ENCODE results near the gene GDPD2.

GDPD2 gene

DNA sequence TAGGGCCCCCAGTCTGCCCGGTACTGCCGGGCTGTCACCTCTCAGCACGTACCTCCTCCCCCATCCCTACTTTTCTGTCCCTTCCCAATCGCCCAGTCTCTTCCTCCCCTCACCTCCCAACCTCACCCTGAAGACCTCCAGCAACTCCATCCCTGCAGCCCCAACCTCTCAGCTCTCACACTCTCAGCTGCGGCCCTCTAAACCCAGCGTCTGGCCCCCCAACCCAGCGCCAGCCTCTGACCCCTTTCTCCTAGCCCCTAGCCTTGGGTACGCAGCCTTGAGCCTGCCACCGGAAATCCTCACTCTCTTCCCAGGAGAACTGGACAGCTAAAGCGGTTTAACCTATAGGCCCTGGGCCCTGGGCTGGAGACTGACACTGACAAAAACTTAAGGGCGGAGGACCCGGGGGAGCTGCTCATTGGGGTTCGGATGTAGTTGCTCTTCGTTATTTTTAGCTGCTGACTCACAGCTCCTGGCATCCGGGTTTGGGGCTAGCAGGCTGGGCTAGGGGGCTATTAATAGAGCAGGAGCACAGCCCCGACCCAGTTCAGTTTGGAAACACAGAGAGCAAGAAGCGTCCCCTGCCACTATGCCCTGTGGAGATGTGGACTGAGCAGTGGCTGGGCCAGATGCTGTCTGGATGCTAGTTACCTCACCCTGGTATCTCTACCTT is 11.9 kb downstream of the GDPD2 start:
- DNase-seq: no peak
- in situ Hi-C loops (cut with MboI; ENCODE audit: low pct_unique_long_range_greater_than_20kb, low sequenced_read_pairs): no loop called here

DNA sequence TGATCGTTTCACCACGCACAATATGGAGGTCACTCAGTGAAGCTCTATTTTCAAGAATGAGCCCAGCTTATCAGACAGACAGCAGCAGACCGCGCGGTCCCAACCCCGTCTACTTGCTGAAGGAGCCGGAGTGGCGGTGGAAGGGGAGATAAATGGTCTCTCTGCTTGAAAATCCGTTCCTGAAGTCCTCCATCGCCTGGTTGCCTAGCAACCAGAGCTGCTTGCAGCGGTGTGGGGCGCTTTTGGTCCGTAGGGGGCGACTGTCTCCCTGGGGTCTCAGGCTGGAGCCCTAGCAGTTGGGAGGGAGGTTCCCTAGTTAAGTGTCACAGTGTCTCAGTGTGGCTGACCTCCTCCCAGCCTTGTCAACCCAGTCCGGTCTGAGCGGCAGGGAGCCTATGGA is 13.2 kb downstream of the GDPD2 start:
- in situ Hi-C loops (cut with MboI; ENCODE audit: low pct_unique_long_range_greater_than_20kb, low sequenced_read_pairs): no loop called here
- peak; percentile 42 for DNase-seq

GRCh38 chrX:70437011-70437410 is 13.9 kb downstream of the GDPD2 start:
- DNase-seq: no peak
- in situ Hi-C loops (cut with MboI; ENCODE audit: low pct_unique_long_range_greater_than_20kb, low sequenced_read_pairs): no loop called here

DNA sequence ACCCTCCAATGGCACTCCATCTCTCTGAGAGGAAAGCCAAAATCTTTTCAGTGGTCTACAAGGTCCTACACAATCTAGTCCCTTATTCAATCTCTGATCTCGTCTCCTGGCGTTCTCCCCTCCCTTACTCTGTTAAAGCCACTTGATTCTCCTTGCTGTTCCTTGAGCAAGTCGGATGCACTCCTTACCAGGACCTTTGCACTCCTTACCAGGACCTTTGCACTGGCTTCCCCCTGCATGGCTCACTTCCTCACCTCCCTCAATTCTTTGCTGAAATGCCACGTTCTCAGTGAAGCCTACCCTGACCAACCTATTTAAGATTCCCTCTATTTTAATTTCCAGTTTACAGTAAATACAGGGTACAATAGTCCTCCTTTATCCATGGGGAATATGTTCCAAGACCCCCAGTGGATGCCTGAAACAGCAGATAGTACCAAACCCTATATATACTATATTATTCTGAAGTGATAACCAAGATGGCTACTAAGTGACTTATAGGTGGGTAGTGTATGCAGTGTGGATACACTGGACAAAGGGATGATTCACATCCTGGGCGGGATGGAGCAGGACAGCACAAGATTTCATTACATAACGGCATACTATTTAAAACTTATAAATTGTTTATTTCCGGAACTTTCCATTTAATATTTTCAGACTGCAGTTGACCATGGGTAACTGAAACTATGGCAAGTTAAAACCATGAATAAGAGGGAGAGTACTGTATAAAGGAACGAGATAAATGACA is 15.0 kb downstream of the GDPD2 start:
- in situ Hi-C loops (cut with MboI; ENCODE audit: low pct_unique_long_range_greater_than_20kb, low sequenced_read_pairs): no loop called here
- no peak for DNase-seq

GRCh38 chrX:70439016-70439415 is 15.9 kb downstream of the GDPD2 start:
- DNase-seq: peak; percentile 57

DNA sequence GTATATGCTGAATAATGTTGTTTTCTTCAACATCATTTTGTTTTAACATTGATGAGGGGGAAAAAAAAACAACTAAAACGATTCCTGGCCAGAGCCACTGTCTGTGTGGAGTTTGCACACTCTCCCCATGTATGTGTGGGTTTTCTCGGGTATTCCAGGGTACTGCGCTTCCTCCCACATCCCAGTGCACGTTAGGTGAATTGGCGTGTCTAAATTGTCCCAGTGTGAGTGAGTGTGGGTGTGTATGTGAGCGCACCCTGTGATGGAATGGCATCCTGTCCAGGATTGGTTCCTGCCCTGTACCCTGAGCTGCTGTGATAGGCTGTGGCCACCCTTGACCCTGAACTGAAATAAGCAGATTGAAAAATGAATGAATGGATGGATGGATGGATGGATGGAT is 19.1 kb downstream of the GDPD2 start:
- in situ Hi-C loops (cut with MboI; ENCODE audit: low pct_unique_long_range_greater_than_20kb, low sequenced_read_pairs): no loop called here
- DNase-seq: no peak

More at GRCh38 chrX:70439016-70439415, 15.9 kb downstream of the GDPD2 start:
- in situ Hi-C loops (cut with MboI; ENCODE audit: low pct_unique_long_range_greater_than_20kb, low sequenced_read_pairs): no loop called here

DNA sequence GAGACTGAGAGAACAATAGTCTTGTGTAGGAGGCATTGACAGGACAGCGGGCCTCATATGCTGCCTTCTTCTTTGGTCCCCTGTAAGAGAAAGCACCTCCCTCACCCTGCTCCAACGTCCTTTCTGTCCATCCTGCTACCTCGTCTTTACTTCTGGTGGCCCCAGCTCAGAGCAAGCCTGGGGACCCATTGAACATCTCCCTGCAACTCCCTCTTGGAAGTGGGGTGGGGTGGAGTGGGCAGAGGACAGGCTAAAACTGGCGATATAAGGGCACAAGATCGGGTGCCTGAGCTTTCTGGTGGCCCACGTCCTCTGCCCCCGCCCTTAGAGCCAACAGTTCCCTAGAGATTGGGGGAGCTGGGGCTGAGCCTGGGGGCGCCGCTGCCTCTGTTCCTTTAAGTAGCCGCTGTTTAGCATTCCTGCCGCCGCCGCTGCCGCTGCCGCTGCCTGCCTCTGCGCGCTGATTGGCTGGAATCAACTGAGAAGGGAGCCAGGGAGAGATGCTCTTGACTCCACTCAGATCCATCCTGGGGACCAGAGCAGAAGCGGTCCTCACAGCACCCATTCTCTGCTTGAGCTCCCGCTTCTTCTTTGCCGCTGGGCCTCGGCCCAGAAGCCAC is 21.3 kb downstream of the GDPD2 start, which contains the start of gene DLG3:
Gene DLG3, plus strand, starts transcription at position 510 of the 620 bp plus-strand sequence. CDS start 367 bp downstream, outside the sequence.
- in situ Hi-C loops (cut with MboI; ENCODE audit: low pct_unique_long_range_greater_than_20kb, low sequenced_read_pairs): no loop called here
- peak; percentile 38 for DNase-seq

DNA sequence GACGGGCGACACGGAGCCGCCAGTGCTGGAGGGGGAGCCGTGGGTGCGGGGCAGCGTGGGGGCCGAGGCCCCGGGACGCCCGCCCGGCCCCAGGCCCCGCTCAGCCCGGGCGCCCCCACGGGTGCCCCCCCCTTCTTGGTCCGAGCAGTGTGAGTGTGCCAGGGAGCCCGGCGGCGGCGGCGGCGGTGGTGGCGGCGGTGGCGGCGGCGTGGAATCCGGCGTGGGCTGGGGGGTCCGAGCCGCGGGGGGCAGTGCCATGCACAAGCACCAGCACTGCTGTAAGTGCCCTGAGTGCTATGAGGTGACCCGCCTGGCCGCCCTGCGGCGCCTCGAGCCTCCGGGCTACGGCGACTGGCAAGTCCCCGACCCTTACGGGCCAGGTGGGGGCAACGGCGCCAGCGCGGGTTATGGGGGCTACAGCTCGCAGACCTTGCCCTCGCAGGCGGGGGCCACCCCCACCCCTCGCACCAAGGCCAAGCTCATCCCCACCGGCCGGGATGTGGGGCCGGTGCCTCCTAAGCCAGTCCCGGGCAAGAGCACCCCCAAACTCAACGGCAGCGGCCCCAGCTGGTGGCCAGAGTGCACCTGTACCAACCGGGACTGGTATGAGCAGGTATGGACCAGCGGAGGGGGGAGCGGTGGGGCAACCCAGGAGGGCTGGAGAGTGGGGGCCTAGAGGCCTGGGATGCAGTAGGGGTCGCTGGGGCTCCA is 22.0 kb downstream of the GDPD2 start:
- no peak for DNase-seq
- in situ Hi-C loops (cut with MboI; ENCODE audit: low pct_unique_long_range_greater_than_20kb, low sequenced_read_pairs): no loop called here

DNA sequence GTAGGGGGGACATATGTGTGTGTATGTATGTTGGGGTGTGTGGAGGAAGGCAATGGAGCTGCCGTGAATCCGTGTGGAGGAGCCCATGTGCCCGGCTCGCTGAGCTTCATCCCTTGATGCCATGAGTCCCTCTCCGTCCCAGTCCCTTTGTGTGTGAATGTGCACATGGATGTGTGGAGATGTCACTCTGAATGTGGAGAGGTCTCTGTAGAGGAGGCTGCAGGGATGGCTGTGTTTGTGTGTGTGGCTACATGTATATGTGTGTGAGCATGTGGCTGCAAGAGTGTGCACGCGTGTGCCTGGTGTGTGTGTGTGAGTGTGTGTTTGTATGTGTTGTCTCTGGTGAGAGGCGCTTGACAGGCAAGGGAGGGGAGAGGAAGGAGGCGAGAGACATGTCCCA is 22.8 kb downstream of the GDPD2 start:
- in situ Hi-C loops (cut with MboI; ENCODE audit: low pct_unique_long_range_greater_than_20kb, low sequenced_read_pairs): no loop called here
- no peak for DNase-seq

DNA sequence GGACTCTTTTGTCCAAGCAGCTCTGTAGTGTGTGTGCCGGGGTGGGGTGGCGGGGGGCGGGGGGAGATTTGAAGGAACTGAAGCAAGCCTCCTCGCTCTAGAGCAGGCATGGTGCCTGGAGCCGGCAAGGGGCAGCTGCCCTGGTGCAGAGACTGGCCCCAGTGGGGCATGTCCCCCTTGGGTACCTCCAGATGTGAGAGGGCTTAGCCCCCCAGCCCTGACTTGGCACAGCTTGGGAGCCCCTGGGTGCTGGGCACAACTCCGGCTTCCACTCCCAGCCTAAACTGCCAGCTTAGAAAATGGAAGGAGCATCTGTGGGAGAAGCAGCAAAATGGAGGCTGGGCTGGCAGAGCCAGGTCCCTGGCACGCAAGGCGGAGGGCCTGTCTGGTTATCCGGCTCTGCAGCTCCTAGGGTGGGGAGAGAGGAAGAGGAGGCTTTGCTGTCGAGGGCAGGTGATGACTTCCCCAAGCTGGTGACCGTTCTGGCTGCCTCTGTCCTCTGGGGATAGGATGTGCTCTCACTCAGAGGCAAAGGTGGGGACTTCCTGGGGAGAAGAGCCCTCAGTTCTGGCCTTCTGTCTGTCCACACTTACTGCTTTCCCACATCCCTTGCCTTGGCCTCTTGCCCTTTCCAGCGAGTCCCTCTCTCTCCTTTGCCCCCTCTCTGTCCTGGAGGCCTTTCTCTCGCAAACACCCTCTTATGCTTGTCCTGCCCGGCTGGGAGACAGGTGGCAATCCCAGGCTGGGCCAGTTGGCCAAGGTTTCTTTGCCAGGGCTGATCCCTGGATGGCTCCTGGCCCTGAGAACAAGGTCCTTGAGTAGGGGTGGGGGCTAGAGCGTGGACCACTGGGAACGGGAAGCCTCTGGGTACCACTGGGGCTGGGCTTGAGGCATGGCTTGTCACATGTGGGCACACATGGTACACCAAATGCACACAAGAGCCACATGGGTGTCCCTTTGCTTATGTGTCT is 23.6 kb downstream of the GDPD2 start:
- in situ Hi-C loops (cut with MboI; ENCODE audit: low pct_unique_long_range_greater_than_20kb, low sequenced_read_pairs): no loop called here
- DNase-seq: no peak

GRCh38 chrX:70449457-70449966 is 26.4 kb downstream of the GDPD2 start:
- in situ Hi-C loops (cut with MboI; ENCODE audit: low pct_unique_long_range_greater_than_20kb, low sequenced_read_pairs): no loop called here
- no peak for DNase-seq

- in situ Hi-C loops (cut with MboI; ENCODE audit: low pct_unique_long_range_greater_than_20kb, low sequenced_read_pairs): loop anchor here (10.0 kb wide), 1 partner anchor 103 kb away; no protein-coding TSS in a partner anchor
- peak; percentile 74 for DNase-seq
These were observed 29.1 kb downstream of the GDPD2 start for GRCh38 chrX:70452143-70452733.

DNA sequence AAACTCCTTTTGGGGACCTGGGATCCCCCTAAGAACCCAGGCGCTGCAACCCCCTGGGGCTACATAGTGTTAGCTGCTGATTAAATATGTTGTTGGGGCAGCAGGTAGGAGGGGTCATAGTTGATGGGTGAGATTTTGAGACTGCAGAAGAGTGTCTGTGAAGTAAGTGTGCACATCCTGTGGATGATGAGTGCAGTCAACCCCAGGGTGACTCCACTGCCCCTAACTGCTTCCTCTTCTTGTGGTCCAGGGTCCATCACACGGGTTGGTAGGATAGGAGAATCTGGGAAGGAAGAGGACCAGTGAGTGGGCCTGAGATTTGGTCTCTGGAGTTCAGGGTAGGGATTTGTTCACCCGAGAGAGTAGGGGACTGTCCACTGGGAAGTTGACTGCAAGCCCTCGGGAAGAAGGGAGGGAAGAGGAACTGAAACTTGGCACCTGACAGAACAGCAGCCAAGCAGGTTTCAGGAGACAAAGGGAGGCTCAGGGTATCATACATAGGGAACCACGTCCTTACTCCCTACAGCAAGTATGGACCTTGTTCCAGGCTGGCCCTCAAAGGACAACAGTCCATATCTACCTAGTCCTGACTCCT is 30.0 kb downstream of the GDPD2 start:
- in situ Hi-C loops (cut with MboI; ENCODE audit: low pct_unique_long_range_greater_than_20kb, low sequenced_read_pairs): loop anchor here (10.0 kb wide), 1 partner anchor 102 kb away; no protein-coding TSS in a partner anchor
- no peak for DNase-seq

DNA sequence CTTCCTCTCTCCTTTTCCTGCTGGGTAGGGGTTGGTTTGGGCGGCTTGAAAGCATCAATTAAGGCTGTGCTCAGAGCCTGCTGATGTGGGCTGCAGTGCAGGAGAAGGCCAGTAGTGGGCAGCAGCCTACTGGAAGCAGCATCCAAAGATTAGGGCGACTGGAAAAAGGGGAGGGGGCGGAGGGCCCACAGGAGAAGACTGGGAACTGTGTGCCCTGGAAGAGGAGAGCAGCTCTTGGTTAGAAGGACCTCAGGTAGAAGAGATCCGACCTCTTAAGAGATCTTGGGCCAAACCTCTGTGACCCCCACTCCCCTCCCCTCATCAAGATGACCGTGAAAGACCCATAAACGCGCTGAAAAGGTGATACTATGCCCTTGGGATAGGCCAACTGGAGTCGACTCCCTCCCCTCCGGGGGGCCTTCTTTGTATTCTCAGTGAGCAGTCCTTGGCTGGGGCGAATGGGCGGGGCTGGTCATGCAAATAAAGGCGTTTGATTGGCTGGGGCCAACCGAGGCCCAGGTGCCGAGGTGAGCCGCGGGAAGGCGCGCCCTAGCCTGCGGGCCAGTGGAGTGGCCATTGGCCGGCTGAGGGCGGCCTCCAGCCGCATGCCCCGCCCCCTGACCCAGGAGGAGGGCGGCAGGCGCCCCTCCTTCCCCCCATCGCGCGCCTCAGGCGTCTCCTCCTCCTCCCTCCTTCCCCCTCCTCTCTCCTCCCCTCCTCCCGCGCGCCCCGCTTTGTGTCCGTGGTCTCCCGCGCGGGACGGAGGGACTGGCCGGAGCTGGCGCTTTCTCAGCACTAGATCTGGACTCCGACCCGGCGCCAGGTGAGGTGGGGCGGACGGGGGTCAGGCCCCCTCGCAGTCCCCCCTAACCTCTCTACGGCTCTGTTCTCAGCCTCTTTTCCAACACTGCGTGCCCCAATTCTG is 31.6 kb downstream of the GDPD2 start:
- peak; percentile 95 for DNase-seq
- in situ Hi-C loops (cut with MboI; ENCODE audit: low pct_unique_long_range_greater_than_20kb, low sequenced_read_pairs): loop anchor here (10.0 kb wide), 1 partner anchor 100 kb away; no protein-coding TSS in a partner anchor

- no peak for DNase-seq
- in situ Hi-C loops (cut with MboI; ENCODE audit: low pct_unique_long_range_greater_than_20kb, low sequenced_read_pairs): loop anchor here (10.0 kb wide), 1 partner anchor 99 kb away; no protein-coding TSS in a partner anchor
These were observed 32.5 kb downstream of the GDPD2 start for GRCh38 chrX:70455366-70456202.

Data from KBM-7 (cell line).